PC-9 (cell line): Measurements from ENCODE around the gene NHLRC4. TPM values are rescaled to one million over a fixed set of nuclear protein-coding genes. Genes with fewer than 3 reads are reported as not detected.

Source experiments
- BruUV-seq: library from RNA; stranded (reverse); fragments of 400-500 nt; replicated peaks from 2 replicates; lab custom pipeline; 2021; lab: Mats Ljungman, UMichigan
- CTCF ChIA-PET: fragments of 300-600 bp; sonication (Branson Sonifier 250); formaldehyde crosslinking; loops from one replicate; lab custom pipeline; 2022; ENCODE audit warnings: antibody characterized with exemption; lab: Charles Lee
- POLR2A ChIA-PET: fragments of 300-600 bp; sonication (Branson Sonifier 250); formaldehyde crosslinking; loops from one replicate; lab custom pipeline; 2022; ENCODE audit warnings: antibody characterized with exemption; ENCODE audit not compliant: unreplicated experiment; lab: Charles Lee
- DNase-seq, 2 experiments: peaks; one replicate each; pipeline versions ENCODE4 v3.0.0 to v3.0.0-alpha.2; 2015 to 2022; ENCODE audit warnings: mixed read lengths in 1 of 2
- H2AFZ ChIP-seq: fragments of 200-600 bp; sonication (generic); 2 replicates; pipeline ENCODE4 v1.8.1; 2017; ENCODE audit warnings: antibody characterized with exemption
- H3F3A ChIP-seq: fragments of 200-600 bp; sonication (generic); 2 replicates; pipeline ENCODE4 v1.8.1; 2017; ENCODE audit warnings: antibody characterized with exemption, mild to moderate bottlenecking, low read depth; ENCODE audit not compliant: insufficient read depth
- H3K27ac ChIP-seq: fragments of 200-600 bp; sonication (generic); 2 replicates; pipeline ENCODE4 v1.6.1; 2016; ENCODE audit warnings: mixed run types
- H3K27me3 ChIP-seq: fragments of 200-600 bp; sonication (generic); 2 replicates; pipeline ENCODE4 v1.6.1; 2016; ENCODE audit warnings: low read depth, mixed run types; ENCODE audit not compliant: insufficient read depth
- H3K36me3 ChIP-seq: fragments of 200-600 bp; sonication (generic); 2 replicates; pipeline ENCODE4 v1.6.1; 2016; ENCODE audit warnings: low read depth, mixed run types
- H3K4me1 ChIP-seq: fragments of 200-600 bp; sonication (generic); replicated peaks from 2 replicates; pipeline ENCODE4 v1.6.1; 2016; ENCODE audit warnings: mixed run types; ENCODE audit not compliant: insufficient read depth
- H3K4me2 ChIP-seq: fragments of 200-600 bp; sonication (generic); 2 replicates; pipeline ENCODE4 v1.6.1; 2017; ENCODE audit warnings: mixed run types
- H3K4me3 ChIP-seq: fragments of 200-600 bp; sonication (generic); 2 replicates; pipeline ENCODE4 v1.6.1; 2016; ENCODE audit warnings: mixed run types
- H3K79me2 ChIP-seq: fragments of 200-600 bp; sonication (generic); 2 replicates; pipeline ENCODE4 v1.6.1; 2017; ENCODE audit warnings: low read depth, mixed run types
- H3K9me2 ChIP-seq: fragments of 200-600 bp; sonication (generic); 2 replicates; pipeline ENCODE4 v1.8.1; 2017; ENCODE audit warnings: mild to moderate bottlenecking; ENCODE audit not compliant: insufficient read depth
- H3K9me3 ChIP-seq: fragments of 200-600 bp; sonication (generic); 2 replicates; pipeline ENCODE4 v1.8.1; 2016; ENCODE audit warnings: low read depth; ENCODE audit not compliant: insufficient read depth
- H4K20me1 ChIP-seq: fragments of 200-600 bp; sonication (generic); 2 replicates; pipeline ENCODE4 v1.8.1; 2017; ENCODE audit not compliant: insufficient read depth
- CTCF ChIP-seq: fragments of 200-600 bp; sonication (generic); conservative IDR thresholded peaks from 2 replicates; pipeline ENCODE4 v1.6.1; 2017; ENCODE audit warnings: mixed run types, antibody characterized with exemption, mild to moderate bottlenecking, moderate library complexity
- EZH2 ChIP-seq: fragments of 200-600 bp; sonication (generic); IDR thresholded peaks from 2 replicates; pipeline ENCODE4 v1.8.0; 2017; ENCODE audit warnings: antibody characterized with exemption, low read depth
- intact Hi-C: fragments of 100-400 bp; cut with micrococcal nuclease; formaldehyde crosslinking; loops from one replicate; pipeline ENCODE4 v1.10.0; 2022; ENCODE audit not compliant: unreplicated experiment
- total RNA-seq: library from RNA; stranded (reverse); gene quantifications from 2 replicates; pipeline ENCODE4 v1.2.3, GENCODE V29; 2021

The NHLRC4 gene
- total RNA-seq, 1 experiment from 2014 or later = not detected

DNA sequence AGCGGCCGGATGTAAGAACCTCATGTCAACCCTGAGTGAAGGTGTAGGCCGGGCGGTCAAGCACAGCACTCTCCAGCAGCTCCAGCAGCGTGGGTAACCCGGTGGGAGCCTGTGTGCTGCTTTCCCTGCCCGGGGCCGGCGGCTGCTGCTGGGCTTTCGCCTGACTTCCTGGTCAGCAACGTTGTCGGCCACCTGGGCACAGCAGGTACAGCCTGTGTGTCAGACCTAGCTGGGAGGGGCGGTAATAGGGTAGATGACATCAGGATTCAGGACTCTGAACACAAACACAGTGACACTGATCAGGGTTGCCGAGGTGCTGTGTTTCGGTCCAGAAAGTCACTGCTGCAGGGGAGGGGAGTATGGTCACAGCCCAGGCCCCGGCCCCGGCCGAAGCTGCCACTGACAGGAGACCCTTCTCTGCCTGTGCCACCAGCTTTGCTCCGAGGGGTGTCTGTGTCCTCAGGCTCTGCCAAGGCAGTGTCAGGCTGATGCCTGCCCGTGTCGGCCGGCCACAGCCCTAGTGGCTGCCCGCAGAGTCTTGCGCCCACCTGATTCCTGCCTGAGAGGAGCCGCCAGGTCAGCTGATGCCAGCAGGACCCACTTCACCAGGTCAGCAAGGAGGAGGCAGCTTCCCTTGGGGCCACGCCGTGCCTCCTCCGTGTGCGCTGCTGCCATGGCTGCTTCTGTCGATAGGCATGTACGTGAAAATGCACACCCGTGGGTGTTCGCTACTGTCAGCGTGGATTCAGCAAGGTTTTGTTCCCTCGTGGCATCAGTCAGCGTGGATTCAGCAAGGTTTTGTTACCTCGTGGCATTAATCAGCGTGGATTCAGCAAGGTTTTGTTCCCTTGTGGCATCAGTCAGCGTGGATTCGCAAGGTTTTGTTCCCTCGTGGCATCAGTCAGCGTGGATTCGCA lies 32.3 kb downstream of the NHLRC4 start:
- Histone ChIP-seq H3K9me3 (no peaks in the 10 kb centered on the region), H3F3A (peaks cover 9% of the 10 kb centered on the region; the same call in 1 of the 2 replicates), H3K27ac (no peak overlapping the region), H3K9me2 (no peaks in the 10 kb centered on the region), H3K79me2 (peaks cover 39% of the 10 kb centered on the region), H2AFZ (no peak overlapping the region), H3K4me2 (no peak overlapping the region), H3K27me3 (no peaks in the 10 kb centered on the region), H3K4me3 (no peak overlapping the region), H3K36me3 (no peaks in the 10 kb centered on the region), H4K20me1 (peaks cover 26% of the 10 kb centered on the region), H3K4me1 (peaks cover 5% of the 10 kb centered on the region)
- no peak for DNase-seq
- TF ChIP-seq EZH2 (no peak), CTCF (no peak)
- intact Hi-C loops = no loop called here
- BruUV-seq = no TSS peak
- POLR2A ChIA-PET = no interaction called here
- CTCF ChIA-PET = no interaction called here

DNA sequence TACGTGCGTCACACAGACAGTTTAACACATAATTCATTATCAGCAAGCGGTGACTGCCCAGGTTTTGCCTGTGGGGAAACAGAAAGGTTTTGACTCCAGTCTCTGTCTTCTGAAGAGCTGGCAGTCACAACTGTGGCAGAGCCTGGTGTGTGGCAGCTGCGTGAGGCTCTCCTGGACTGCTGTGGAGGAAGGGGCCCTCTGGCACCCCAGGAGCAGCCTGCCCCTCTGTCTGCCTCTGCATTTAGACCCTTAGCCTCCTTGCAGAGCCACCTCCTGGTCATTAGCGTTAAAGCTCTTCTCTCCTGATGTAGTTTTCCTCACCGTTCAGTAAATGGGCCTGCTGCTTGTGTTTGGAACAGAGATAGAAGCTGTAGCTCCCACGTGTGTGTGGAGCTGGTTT lies 34.0 kb downstream of the NHLRC4 start:
- Histone ChIP-seq H3K36me3 (no peaks in the 10 kb centered on the region), H3K27me3 (no peaks in the 10 kb centered on the region), H3F3A (peaks cover 9% of the 10 kb centered on the region; the same call in 1 of the 2 replicates), H3K9me3 (no peaks in the 10 kb centered on the region), H2AFZ (no peak overlapping the region), H3K27ac (no peak overlapping the region), H3K4me2 (no peak overlapping the region), H3K4me1 (no peaks in the 10 kb centered on the region), H3K79me2 (peaks cover 30% of the 10 kb centered on the region), H3K4me3 (no peak overlapping the region), H4K20me1 (peaks cover 19% of the 10 kb centered on the region), H3K9me2 (no peaks in the 10 kb centered on the region)
- ChIA-PET CTCF (interaction anchor here (0.8 kb wide), 1 partner anchor 9 kb away, joined by 3 read pairs; no protein-coding TSS in a partner anchor), POLR2A (interaction anchor here (0.7 kb wide), 1 partner anchor 28 kb away, joined by 4 read pairs; no protein-coding TSS in a partner anchor)
- intact Hi-C loops = no loop called here
- DNase-seq = no peak
- no peak for TF ChIP-seq EZH2
- TF ChIP-seq CTCF = no peak; the same call in 1 of the 2 replicates
- no TSS peak for BruUV-seq

GRCh38 chr16:603933-604332 lies 37.1 kb downstream of the NHLRC4 start:
- POLR2A ChIA-PET = no interaction called here
- Histone ChIP-seq H3K27me3 (no peaks in the 10 kb centered on the region), H3K79me2 (peaks cover 18% of the 10 kb centered on the region), H4K20me1 (peaks cover 17% of the 10 kb centered on the region; the same call in 1 of the 2 replicates), H3F3A (peaks cover 4% of the 10 kb centered on the region; the same call in 1 of the 2 replicates), H3K27ac (no peak overlapping the region), H3K9me3 (no peaks in the 10 kb centered on the region), H3K4me3 (no peak overlapping the region), H3K4me2 (no peak overlapping the region), H2AFZ (no peak overlapping the region), H3K4me1 (no peaks in the 10 kb centered on the region), H3K9me2 (no peaks in the 10 kb centered on the region), H3K36me3 (no peaks in the 10 kb centered on the region)
- intact Hi-C loops = no loop called here
- no peak for DNase-seq
- BruUV-seq = no TSS peak
- CTCF ChIA-PET = no interaction called here
- no peak for TF ChIP-seq CTCF
- TF ChIP-seq EZH2 = no peak
